ENCODE data around the gene PARP11.

PARP11 gene

GRCh38 chr12:3872800-3873636 lies at the start of gene PARP11:
PARP11 (minus strand) TSS chr12:3873399; CDS start chr12:3873229, 170 bp downstream.
- DNase-seq: peak; percentile 94

GRCh38 chr12:3922033-3922432 lies 48.8 kb upstream of the PARP11 start:
- DNase-seq: no peak

DNA sequence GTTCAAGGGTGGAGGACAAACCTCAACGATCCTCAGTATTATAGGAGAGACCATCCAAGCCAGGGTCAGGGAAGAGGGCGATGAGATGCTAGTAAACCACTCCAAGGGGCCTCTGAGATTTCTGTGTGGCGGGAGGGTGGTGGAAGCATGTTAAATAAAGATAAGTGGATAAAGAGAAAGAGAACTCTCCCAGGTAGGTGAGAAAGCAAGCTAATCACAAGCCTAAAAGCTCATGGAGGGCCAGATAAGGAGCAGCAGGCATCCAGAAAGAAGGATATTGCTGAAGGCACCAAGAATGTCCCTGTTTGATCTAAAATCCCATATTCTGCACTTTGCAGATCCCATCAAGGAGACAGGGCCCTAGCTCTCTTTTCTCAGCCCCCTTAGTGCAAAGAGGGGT lies 48.3 kb upstream of the PARP11 start:
- DNase-seq: no peak

- DNase-seq: no peak
These were observed 47.9 kb upstream of the PARP11 start for GRCh38 chr12:3921151-3921471.

- DNase-seq: no peak
These were observed 47.4 kb upstream of the PARP11 start for GRCh38 chr12:3920351-3921150.

GRCh38 chr12:3913278-3913677 lies 40.1 kb upstream of the PARP11 start:
- no peak for DNase-seq

GRCh38 chr12:3912863-3913262 lies 39.7 kb upstream of the PARP11 start:
- no peak for DNase-seq

GRCh38 chr12:3911409-3911808 lies 38.2 kb upstream of the PARP11 start:
- DNase-seq: no peak

DNA sequence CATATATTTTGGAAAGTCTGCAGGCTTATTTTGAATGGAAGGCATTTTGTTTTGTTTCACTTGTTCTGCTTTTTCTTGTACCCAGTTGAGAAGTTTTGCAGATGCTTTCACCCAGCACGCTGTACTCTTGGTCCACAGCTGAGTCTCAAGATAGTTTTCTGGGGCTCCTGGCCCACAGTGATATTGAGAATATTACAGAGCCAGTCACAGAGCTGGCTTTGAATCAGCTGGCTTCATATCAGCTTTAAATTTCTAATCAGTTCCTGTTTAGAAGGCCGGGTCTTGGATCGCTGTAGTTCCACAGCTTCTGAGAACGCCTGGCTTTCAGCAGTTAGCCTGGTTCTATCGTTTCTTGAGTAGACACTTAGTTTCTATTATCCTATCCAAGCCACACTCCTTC lies 32.5 kb upstream of the PARP11 start:
- no peak for DNase-seq

DNA sequence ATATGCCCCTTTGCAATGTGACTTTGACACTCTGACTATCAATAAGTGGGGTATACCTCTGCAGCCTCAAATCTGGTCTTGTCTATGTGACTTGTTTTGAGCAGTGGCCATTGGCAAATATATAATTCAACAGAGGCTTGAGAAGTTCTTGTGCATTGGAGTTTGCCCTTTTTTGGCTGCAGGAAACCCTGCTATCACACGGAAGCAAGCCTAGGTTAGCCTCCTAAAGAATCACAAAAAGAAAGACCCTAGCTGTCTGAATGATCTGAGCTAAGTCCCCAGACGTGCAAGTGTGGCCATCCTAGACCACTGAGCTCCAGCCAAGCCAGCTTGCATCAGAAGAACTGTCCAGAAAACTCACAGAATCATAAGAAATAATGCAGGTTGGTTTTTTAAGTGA lies 31.8 kb upstream of the PARP11 start:
- no peak for DNase-seq

DNA sequence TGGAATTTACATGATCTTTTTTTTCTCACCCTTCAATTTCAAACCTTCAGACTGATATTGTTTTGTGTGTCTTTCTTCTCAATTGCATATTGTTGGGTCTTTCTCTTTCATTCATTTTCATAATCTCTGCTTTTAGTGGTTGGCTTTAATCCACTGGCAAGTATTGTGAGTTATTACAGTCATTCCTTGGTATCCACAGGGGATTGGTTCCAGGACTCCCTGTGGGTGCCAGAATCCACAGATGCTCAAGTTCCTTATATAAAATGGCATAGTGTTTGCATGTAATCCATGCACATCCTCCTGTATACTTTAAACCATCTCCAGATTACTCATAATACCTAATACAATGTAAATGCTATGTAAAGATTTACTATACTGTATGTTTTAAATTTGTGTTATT lies 29.7 kb upstream of the PARP11 start:
- DNase-seq: no peak

DNA sequence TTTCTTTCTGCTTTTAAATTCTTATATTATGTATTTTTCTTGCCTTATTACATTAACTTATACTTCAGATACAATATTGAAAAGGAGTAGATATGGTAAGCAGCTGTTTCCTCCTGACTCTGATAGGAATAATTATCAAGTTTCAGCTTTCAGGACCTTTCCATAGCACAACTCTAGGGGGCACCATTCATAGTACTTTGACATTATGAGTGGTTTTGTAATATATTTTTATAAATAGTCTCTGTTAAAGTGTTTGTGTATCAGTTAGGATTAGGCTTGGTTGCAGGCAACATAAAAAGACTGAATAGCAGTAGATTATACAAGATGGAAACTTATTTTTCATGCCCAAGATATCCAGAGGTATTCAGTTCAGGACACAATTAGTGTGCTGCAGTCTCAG lies 27.9 kb upstream of the PARP11 start:
- no peak for DNase-seq

DNA sequence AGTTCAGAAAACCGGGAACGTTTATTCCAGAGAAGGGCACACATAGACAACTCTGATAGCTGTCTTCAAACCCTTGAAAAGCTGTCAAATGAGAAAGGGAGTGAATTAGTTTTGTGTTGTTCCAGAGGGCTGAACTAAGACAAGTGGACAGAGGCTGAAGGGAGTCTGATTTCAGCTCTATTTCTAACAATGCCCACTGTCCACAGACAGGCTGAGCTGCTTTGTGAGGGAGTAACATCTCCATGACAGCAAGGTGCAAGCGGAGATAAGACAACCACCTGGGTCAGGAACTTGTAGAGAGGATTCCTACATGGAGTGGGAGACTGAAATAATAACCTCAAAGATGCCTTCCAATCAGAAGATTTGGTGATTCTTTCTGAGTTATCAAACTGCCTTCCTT lies 25.6 kb upstream of the PARP11 start:
- DNase-seq: no peak

DNA sequence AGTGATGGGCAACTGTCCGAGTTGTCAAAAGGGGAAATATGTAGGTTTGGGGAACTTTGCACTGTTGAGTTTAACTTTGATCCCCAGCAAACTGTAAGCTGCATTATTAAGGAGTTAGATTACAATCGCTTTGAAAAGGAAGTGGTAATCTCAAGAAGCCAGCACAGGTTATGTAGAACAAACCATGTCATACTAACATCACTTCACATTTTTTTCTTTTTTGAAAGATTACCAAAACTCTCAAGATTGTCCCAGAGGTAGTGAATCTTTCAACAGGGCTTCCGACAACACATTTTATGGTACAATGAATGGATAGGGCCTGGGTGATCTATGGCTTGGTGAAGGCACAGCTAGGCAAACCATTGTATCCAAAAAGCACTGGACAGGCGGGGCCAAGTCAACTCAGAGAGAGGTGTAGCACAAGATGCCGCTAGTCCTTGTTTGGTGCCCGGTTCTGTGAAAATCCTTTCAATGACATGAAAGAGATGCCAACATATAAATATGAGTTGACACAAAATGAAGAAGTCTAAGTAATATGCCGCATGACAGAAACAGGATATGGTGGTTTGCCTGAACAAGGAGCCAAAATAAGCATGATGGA lies 24.3 kb upstream of the PARP11 start:
- DNase-seq: no peak

GRCh38 chr12:3896801-3897351 lies 23.7 kb upstream of the PARP11 start:
- DNase-seq: no peak

DNA sequence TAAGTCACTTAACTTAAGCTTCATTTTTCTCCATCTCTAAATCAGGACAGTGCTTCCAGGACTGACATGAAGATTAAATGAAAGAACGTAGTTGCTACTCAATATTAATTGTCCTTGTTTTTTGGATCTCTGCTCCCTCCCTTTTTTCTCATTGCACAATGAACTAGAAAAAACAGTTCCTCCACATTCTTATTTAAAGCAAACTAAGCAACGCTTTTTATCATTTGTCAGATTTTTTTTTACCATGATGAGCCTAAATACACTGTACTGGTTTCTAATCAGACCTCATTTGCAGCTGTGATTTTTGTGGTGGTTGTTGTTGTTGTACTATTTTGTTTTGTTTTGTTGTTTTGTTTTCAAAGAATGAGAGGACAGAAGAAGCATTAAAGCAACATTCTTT lies 23.2 kb upstream of the PARP11 start:
- no peak for DNase-seq

DNA sequence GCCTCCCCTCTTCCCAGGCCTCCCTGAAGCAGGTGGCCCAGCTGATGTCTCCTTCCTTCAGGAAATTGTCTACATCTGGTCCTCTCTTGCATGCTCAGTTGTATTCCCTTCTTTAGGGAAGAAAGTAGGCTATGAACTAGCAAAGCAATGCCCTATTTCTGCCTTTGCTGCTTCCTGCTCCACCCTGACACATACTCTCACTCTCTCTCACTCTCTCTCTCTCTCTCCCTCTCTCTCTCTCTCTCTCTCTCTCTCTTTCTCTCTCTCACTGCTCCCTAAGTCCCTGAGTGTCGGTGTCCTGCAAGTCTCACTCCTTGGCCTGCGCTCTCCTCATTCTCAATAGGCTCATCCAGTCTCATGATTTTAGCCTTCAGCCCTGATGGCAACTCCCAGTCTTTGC lies 19.4 kb upstream of the PARP11 start:
- no peak for DNase-seq

GRCh38 chr12:3891201-3891600 lies 18.0 kb upstream of the PARP11 start:
- DNase-seq: no peak

DNA sequence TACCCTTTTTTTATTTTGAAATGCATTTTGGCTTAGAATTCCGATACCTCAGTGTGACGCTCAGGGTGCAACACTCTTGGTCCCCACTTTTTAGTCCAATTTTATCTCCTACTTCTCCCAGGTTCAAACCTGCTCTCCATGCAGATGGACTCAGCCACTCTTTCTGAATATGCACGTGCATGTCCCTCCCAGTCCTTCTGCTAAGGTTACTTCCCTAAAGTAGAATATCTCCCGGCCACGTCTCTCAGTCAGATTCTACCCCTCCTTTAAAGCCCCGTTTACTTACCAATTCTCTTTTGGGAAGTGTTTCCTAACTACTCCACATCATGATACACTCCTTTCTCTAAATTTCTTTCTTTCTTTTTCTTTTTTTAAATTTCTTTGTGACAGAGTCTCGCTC lies 15.5 kb upstream of the PARP11 start:
- DNase-seq: no peak

- peak; percentile 43 for DNase-seq
These were observed 12.3 kb upstream of the PARP11 start for GRCh38 chr12:3885277-3886094.

DNA sequence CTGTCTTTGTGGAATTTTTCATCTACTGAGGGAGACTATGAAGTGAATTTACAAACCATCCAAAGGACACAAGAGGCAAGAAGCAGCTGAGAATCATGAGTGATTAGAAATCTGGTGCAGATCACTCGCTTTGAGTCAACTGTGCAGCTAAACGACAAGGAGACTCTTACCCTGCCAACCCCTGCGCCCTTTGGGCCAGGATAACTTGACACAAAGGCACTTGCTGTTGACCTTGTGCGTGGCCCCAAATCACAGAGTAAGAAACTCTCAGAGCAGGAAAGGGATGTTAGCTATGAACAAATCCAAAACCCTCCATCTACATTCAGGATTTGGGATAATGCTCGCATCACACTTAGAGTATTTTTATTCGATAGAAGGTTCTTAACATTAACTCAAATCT lies 11.5 kb upstream of the PARP11 start:
- no peak for DNase-seq

DNA sequence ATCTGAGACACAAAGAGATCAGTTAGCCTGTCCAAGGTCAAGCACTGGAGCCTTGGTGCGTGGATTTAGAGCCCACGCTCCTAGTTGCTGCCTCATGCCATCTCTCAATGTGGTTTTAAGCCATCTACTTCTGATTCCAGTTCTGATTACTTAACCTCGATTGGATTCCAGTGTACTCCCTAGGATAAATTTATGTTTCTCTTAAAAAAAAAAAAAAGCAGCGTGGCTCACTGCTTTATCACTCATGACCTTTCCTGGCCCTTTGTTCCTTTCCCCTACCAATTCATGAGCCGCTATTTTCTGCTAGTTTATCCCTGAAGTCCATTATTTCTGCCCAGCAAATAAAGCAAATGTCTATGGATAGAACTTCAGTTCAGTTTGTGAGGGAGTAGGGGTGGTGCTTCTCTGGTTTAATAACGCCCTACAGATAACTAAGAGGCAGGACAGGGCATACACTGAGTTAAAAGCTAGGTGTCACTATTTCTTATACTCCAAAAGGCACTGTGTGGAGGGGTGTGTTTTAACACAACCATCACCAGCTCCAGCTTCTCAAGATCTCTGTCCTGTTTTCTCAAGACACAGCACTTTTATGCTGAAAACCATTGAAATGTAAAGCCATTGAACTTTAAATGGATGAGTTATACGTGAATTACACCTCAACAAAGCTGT lies 9.8 kb upstream of the PARP11 start:
- peak; percentile 16 for DNase-seq
